Fibroblast of mammary gland (primary cell): ENCODE results near the gene SETX.

Experiments used
- DNase-seq: peaks from one replicate; pipeline ENCODE4 v3.0.0-alpha.2; 2010; ENCODE audit warnings: low read depth
- H3K4me3 ChIP-seq: 2 replicates; pipeline ENCODE4 v1.5.1; 2011; ENCODE audit warnings: low read depth, mild to moderate bottlenecking, low read length, moderate library complexity; ENCODE audit not compliant: control insufficient read depth
- CTCF ChIP-seq: conservative IDR thresholded peaks from 2 replicates; pipeline ENCODE4 v1.5.1; 2011; ENCODE audit warnings: low read depth, low read length, inconsistent platforms; ENCODE audit not compliant: control insufficient read depth, insufficient read depth

Gene SETX

GRCh38 chr9:132356324-132356924, 1.6 kb upstream of the SETX start:
- no peak for DNase-seq
- H3K4me3 ChIP-seq = no peak overlapping the region
- no peak for TF ChIP-seq CTCF

- no peak for TF ChIP-seq CTCF
- no peak for DNase-seq
- no peak overlapping the region for H3K4me3 ChIP-seq
Observed at GRCh38 chr9:132351404-132352045, 3.3 kb downstream of the SETX start.

GRCh38 chr9:132350861-132351315, 3.9 kb downstream of the SETX start:
- H3K4me3 ChIP-seq = no peak overlapping the region
- DNase-seq = peak; percentile 49
- TF ChIP-seq CTCF = no peak

- DNase-seq = no peak
- TF ChIP-seq CTCF = no peak
- H3K4me3 ChIP-seq = no peak overlapping the region
Observed at GRCh38 chr9:132348676-132349075, 6.1 kb downstream of the SETX start.

GRCh38 chr9:132346177-132346576, 8.6 kb downstream of the SETX start:
- no peak for DNase-seq
- no peak for TF ChIP-seq CTCF
- H3K4me3 ChIP-seq = no peak overlapping the region

- no peak for DNase-seq
- no peak for TF ChIP-seq CTCF
- no peak overlapping the region for H3K4me3 ChIP-seq
Observed at GRCh38 chr9:132341177-132341840, 13.5 kb downstream of the SETX start.
